HEK293 (cell line): ENCODE measurements around the gene PANK4.

Experiments
- CTCF ChIA-PET: fragments of 350-600 bp; formaldehyde crosslinking; extraction: SDS; loops from one replicate; lab custom pipeline; 2021; ENCODE audit warnings: antibody characterized with exemption; lab: Yijun Ruan, JAX
- POLR2A ChIA-PET: fragments of 300-600 bp; formaldehyde crosslinking; extraction: SDS; loops from one replicate; lab custom pipeline; 2020; ENCODE audit warnings: antibody characterized with exemption, inconsistent platforms; lab: Yijun Ruan, JAX
- H3K27ac ChIP-seq: fragments of 200-500 bp; sonication (Bioruptor generic); 2 replicates; pipeline ENCODE4 v1.5.1; 2014; ENCODE audit warnings: low read depth, low read length, control low read depth, inconsistent platforms; ENCODE audit errors: extremely low read depth
- H3K36me3 ChIP-seq, 2 experiments: fragments of 200-500 bp in 1 of 2; sonication (Bioruptor generic) in 1 of 2; 1 replicate in 1 of 2; 2 replicates in 1 of 2; pipeline ENCODE4 v1.5.1; 2014 to 2017; ENCODE audit warnings: inconsistent platforms in 2 of 2, low read length in 2 of 2; ENCODE audit not compliant: control insufficient read depth in 2 of 2, insufficient read depth in 1 of 2
- H3K4me1 ChIP-seq: fragments of 200-500 bp; sonication (Bioruptor generic); 2 replicates; pipeline ENCODE4 v1.5.1; 2014; ENCODE audit warnings: mild to moderate bottlenecking, low read length, inconsistent platforms; ENCODE audit not compliant: control insufficient read depth, insufficient read depth
- H3K4me3 ChIP-seq: 2 replicates; pipeline ENCODE4 v1.5.1; 2011; ENCODE audit warnings: low read depth, mild to moderate bottlenecking, control low read depth, low read length, moderate library complexity
- H3K9me3 ChIP-seq: fragments of 200-500 bp; sonication (Bioruptor generic); 2 replicates; pipeline ENCODE4 v1.5.1; 2014; ENCODE audit warnings: low read depth, low read length, inconsistent platforms; ENCODE audit not compliant: control insufficient read depth, insufficient read depth
- AEBP2 ChIP-seq: fragments of 450-650 bp; formaldehyde crosslinking; IDR thresholded peaks from 2 replicates; pipeline ENCODE4 v1.5.1; 2016; ENCODE audit warnings: missing biosample characterization, missing genetic modification characterization, borderline replicate concordance
- FEZF1 ChIP-seq: fragments of 450-650 bp; formaldehyde crosslinking; IDR thresholded peaks from 2 replicates; pipeline ENCODE4 v1.5.1; 2016; ENCODE audit warnings: missing biosample characterization, missing genetic modification characterization
- KLF16 ChIP-seq: fragments of 450-650 bp; formaldehyde crosslinking; IDR thresholded peaks from 2 replicates; pipeline ENCODE4 v1.5.1; 2017; ENCODE audit warnings: missing biosample characterization, missing genetic modification characterization
- OVOL3 ChIP-seq: fragments of 450-650 bp; formaldehyde crosslinking; IDR thresholded peaks from 2 replicates; pipeline ENCODE4 v1.5.1; 2016; ENCODE audit warnings: missing biosample characterization, missing genetic modification characterization
- REST ChIP-seq: fragments of 450-650 bp; formaldehyde crosslinking; IDR thresholded peaks from 2 replicates; pipeline ENCODE4 v1.5.1; 2016; ENCODE audit warnings: missing biosample characterization, missing genetic modification characterization
- SETDB1 ChIP-seq: IDR thresholded peaks from one replicate; pipeline ENCODE4 v1.6.1; 2017; ENCODE audit warnings: mild to moderate bottlenecking, low read length, moderate library complexity, mixed read lengths; ENCODE audit not compliant: insufficient read length
- ZBTB26 ChIP-seq: fragments of 450-650 bp; formaldehyde crosslinking; optimal IDR thresholded peaks from 2 replicates; pipeline ENCODE3; 2016; ENCODE audit warnings: missing biosample characterization, mild to moderate bottlenecking, missing genetic modification characterization
- ZBTB6 ChIP-seq: fragments of 450-650 bp; formaldehyde crosslinking; IDR thresholded peaks from 2 replicates; pipeline ENCODE4 v1.5.1; 2017; ENCODE audit warnings: missing biosample characterization, missing genetic modification characterization
- ZFP37 ChIP-seq: fragments of 450-650 bp; formaldehyde crosslinking; IDR thresholded peaks from 2 replicates; pipeline ENCODE4 v1.5.1; 2016; ENCODE audit warnings: missing biosample characterization, missing genetic modification characterization
- ZNF140 ChIP-seq: fragments of 450-650 bp; formaldehyde crosslinking; IDR thresholded peaks from 2 replicates; pipeline ENCODE4 v1.5.1; 2016; ENCODE audit warnings: missing biosample characterization, missing genetic modification characterization
- ZNF169 ChIP-seq: fragments of 450-650 bp; formaldehyde crosslinking; IDR thresholded peaks from 2 replicates; pipeline ENCODE4 v1.5.1; 2016; ENCODE audit warnings: missing biosample characterization, missing genetic modification characterization
- ZNF175 ChIP-seq: fragments of 450-650 bp; formaldehyde crosslinking; IDR thresholded peaks from 2 replicates; pipeline ENCODE4 v1.5.1; 2016; ENCODE audit warnings: missing biosample characterization, missing genetic modification characterization
- ZNF24 ChIP-seq: fragments of 450-650 bp; formaldehyde crosslinking; IDR thresholded peaks from 2 replicates; pipeline ENCODE4 v1.5.1; 2016; ENCODE audit warnings: missing biosample characterization, missing genetic modification characterization
- ZNF548 ChIP-seq: fragments of 450-650 bp; formaldehyde crosslinking; IDR thresholded peaks from 2 replicates; pipeline ENCODE4 v1.5.1; 2016; ENCODE audit warnings: missing biosample characterization, missing genetic modification characterization
- ZNF626 ChIP-seq: fragments of 450-650 bp; sonication (Bioruptor Pico); formaldehyde crosslinking; IDR thresholded peaks from 2 replicates; pipeline ENCODE4 v1.5.1; 2018; ENCODE audit warnings: missing biosample characterization, missing genetic modification characterization, inconsistent platforms
- ZNF785 ChIP-seq: fragments of 450-650 bp; formaldehyde crosslinking; IDR thresholded peaks from 2 replicates; pipeline ENCODE4 v1.5.1; 2016; ENCODE audit warnings: missing biosample characterization, missing genetic modification characterization
- ZSCAN30 ChIP-seq: fragments of 450-650 bp; IDR thresholded peaks from 2 replicates; pipeline ENCODE4 v1.5.1; 2018; ENCODE audit warnings: missing biosample characterization, mild to moderate bottlenecking, missing genetic modification characterization, moderate library complexity
- TF ChIP-seq, protein P1 (sequence below): fragments of 450-650 bp; formaldehyde crosslinking; IDR thresholded peaks from 2 replicates; pipeline ENCODE4 v1.5.1; 2016; ENCODE audit warnings: missing biosample characterization, missing genetic modification characterization
- TF ChIP-seq, protein P2 (sequence below): fragments of 450-650 bp; formaldehyde crosslinking; IDR thresholded peaks from 2 replicates; pipeline ENCODE4 v1.5.1; 2017; ENCODE audit warnings: missing biosample characterization, mild to moderate bottlenecking, missing genetic modification characterization, moderate library complexity
- TF ChIP-seq, protein P3 (sequence below): fragments of 450-650 bp; formaldehyde crosslinking; IDR thresholded peaks from 2 replicates; pipeline ENCODE4 v1.5.0; 2017; ENCODE audit warnings: missing biosample characterization, missing genetic modification characterization, borderline replicate concordance

The PANK4 gene

DNA sequence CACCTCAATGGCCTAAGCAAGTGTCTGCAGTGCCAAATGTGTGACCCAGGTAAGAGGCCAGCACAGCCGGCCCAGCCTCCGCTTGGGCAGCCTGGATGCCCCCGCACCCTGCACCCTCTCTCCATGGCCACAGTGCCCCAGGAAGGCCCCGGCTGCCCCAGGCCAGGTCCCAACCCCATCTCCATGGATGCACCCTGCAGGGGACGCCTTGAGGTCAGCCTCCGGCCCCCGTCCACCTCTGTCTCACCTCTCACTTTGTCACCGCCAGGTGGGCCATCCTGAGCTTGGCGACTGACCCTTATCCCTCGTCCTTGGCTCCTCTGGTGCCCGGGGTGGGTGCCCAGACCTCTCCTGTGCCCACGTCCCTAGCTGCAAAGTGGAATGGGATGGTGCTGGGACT lies 32.0 kb upstream of the PANK4 start (continued):
- TF ChIP-seq, protein P1, sequence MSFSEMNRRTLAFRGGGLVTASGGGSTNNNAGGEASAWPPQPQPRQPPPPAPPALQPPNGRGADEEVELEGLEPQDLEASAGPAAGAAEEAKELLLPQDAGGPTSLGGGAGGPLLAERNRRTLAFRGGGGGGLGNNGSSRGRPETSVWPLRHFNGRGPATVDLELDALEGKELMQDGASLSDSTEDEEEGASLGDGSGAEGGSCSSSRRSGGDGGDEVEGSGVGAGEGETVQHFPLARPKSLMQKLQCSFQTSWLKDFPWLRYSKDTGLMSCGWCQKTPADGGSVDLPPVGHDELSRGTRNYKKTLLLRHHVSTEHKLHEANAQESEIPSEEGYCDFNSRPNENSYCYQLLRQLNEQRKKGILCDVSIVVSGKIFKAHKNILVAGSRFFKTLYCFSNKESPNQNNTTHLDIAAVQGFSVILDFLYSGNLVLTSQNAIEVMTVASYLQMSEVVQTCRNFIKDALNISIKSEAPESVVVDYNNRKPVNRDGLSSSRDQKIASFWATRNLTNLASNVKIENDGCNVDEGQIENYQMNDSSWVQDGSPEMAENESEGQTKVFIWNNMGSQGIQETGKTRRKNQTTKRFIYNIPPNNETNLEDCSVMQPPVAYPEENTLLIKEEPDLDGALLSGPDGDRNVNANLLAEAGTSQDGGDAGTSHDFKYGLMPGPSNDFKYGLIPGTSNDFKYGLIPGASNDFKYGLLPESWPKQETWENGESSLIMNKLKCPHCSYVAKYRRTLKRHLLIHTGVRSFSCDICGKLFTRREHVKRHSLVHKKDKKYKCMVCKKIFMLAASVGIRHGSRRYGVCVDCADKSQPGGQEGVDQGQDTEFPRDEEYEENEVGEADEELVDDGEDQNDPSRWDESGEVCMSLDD: no peak
- no peak for TF ChIP-seq KLF16 (tag by site-specific recombination)
- no peak for TF ChIP-seq SETDB1
- no peak for TF ChIP-seq ZNF24 (tag by site-specific recombination)
- no peak for TF ChIP-seq ZNF548 (tag by site-specific recombination)
- TF ChIP-seq ZBTB6: no peak
- TF ChIP-seq ZNF626 (tag by site-specific recombination): no peak

DNA sequence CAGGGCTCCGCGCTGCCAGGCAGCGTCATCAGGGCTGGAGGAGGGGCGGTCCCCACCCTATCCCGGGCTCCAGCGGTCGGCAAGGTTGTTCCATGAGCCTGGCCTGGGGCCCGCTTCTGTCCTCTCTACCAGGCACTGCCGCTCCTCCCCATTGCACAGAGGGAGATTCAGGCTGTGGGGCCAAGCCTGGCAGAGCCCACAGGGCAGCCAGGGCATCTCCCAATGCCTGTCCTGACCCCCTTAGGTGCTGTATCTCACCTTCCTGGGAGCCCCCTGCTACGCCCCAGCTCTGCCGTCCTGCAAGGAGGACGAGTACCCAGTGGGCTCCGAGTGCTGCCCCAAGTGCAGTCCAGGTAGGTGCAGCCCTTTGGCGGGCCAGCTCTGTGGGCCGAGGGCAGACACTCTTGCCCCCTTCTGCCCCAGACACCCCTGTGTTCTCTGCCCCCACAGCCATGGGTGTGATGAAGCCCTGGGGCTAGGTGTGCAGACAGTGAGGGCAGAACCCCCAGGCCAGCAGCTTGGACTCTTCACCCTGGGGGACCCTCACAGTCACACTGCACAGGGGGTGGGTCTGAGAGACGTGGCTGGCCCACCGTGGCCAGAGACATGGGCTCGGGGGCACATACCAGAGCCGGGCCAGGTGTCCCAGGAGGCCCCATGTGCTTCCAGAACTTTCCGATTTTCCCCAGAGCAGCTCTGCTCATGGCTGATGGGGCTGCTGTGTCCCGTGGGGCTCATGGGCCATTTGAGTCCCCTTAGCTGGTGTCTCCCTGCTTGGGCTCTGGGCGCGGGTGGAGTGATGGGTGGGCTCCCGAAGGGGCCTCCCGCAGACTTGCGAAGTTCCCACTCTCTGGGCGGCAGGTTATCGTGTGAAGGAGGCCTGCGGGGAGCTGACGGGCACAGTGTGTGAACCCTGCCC lies 31.3 kb upstream of the PANK4 start:
- TF ChIP-seq OVOL3 (no peak), ZNF175 (no peak), ZFP37 (tag by site-specific recombination) (no peak), ZBTB26 (tag by site-specific recombination) (no peak), ZSCAN30 (tag by site-specific recombination) (no peak), AEBP2 (tag by site-specific recombination) (no peak), ZNF169 (tag by site-specific recombination) (no peak), ZNF140 (no peak), REST (tag by site-specific recombination) (no peak), FEZF1 (tag by site-specific recombination) (no peak), ZNF785 (tag by site-specific recombination) (no peak)
- TF ChIP-seq, protein P2, sequence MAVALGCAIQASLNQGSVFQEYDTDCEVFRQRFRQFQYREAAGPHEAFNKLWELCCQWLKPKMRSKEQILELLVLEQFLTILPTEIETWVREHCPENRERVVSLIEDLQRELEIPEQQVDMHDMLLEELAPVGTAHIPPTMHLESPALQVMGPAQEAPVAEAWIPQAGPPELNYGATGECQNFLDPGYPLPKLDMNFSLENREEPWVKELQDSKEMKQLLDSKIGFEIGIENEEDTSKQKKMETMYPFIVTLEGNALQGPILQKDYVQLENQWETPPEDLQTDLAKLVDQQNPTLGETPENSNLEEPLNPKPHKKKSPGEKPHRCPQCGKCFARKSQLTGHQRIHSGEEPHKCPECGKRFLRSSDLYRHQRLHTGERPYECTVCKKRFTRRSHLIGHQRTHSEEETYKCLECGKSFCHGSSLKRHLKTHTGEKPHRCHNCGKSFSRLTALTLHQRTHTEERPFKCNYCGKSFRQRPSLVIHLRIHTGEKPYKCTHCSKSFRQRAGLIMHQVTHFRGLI (tag by site-specific recombination): no peak
- TF ChIP-seq, protein P3, sequence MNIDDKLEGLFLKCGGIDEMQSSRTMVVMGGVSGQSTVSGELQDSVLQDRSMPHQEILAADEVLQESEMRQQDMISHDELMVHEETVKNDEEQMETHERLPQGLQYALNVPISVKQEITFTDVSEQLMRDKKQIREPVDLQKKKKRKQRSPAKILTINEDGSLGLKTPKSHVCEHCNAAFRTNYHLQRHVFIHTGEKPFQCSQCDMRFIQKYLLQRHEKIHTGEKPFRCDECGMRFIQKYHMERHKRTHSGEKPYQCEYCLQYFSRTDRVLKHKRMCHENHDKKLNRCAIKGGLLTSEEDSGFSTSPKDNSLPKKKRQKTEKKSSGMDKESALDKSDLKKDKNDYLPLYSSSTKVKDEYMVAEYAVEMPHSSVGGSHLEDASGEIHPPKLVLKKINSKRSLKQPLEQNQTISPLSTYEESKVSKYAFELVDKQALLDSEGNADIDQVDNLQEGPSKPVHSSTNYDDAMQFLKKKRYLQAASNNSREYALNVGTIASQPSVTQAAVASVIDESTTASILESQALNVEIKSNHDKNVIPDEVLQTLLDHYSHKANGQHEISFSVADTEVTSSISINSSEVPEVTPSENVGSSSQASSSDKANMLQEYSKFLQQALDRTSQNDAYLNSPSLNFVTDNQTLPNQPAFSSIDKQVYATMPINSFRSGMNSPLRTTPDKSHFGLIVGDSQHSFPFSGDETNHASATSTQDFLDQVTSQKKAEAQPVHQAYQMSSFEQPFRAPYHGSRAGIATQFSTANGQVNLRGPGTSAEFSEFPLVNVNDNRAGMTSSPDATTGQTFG (tag by site-specific recombination): no peak
- TF ChIP-seq, all 188 proteins: peak for 0
- no peaks in the 10 kb centered on the region for H3K4me1 ChIP-seq
- no peaks in the 10 kb centered on the region for H3K36me3 ChIP-seq
- H3K4me3 ChIP-seq: no peak overlapping the region
- POLR2A ChIA-PET: no interaction called here
- no peaks in the 10 kb centered on the region for H3K9me3 ChIP-seq
- CTCF ChIA-PET: interaction anchor here (0.5 kb wide), 1 partner anchor 859 kb away, joined by 3 read pairs; no protein-coding TSS in a partner anchor
- no peak overlapping the region for H3K27ac ChIP-seq
